GM18867 (cell line): ENCODE data around the gene PET117.
"Not testable (repeated sequence)": the region's sequence is repeated elsewhere in the genome, so short reads cannot be mapped to it uniquely, and the experiment has no call there.

ENCODE experiments used
- ATAC-seq: cut with Tn5 transposase; IDR thresholded peaks from one replicate; pipeline ENCODE4 v1.9.1; 2021; ENCODE audit warnings: mild to moderate bottlenecking, moderate library complexity; ENCODE audit not compliant: unreplicated experiment

The PET117 gene

GRCh38 chr20:18137412-18138265 lies at the start of gene PET117, which contains the start of gene KAT14:
TSS of gene PET117 (plus strand) at chr20:18137863. CDS start at chr20:18137956, 93 bp downstream.
TSS of gene KAT14 (plus strand) at chr20:18137863. CDS start at chr20:18142661, 4,798 bp downstream.
- ATAC-seq, result peak; percentile 82

- not testable (repeated sequence) for ATAC-seq
Measured at GRCh38 chr20:18088298-18088697, 49.4 kb upstream of the PET117 start.

- not testable (repeated sequence) for ATAC-seq
Measured at GRCh38 chr20:18088841-18089240, 48.8 kb upstream of the PET117 start.

- no peak for ATAC-seq
Measured at GRCh38 chr20:18090044-18090443, 47.6 kb upstream of the PET117 start.

- no peak for ATAC-seq
Measured at GRCh38 chr20:18090477-18090876, 47.2 kb upstream of the PET117 start.

GRCh38 chr20:18091623-18092022 lies 46.0 kb upstream of the PET117 start:
- no peak for ATAC-seq

GRCh38 chr20:18092890-18093289 lies 44.8 kb upstream of the PET117 start:
- no peak for ATAC-seq

- no peak for ATAC-seq
Measured at GRCh38 chr20:18093388-18093787, 44.3 kb upstream of the PET117 start.

- no peak for ATAC-seq
Measured at GRCh38 chr20:18094191-18094590, 43.5 kb upstream of the PET117 start.

- not testable (repeated sequence) for ATAC-seq
Measured at GRCh38 chr20:18100569-18100968, 37.1 kb upstream of the PET117 start.

GRCh38 chr20:18101125-18101810 lies 36.4 kb upstream of the PET117 start:
- no peak for ATAC-seq

- no peak for ATAC-seq
Measured at GRCh38 chr20:18103497-18103896, 34.2 kb upstream of the PET117 start.

- ATAC-seq, result no peak
Measured at GRCh38 chr20:18108326-18108725, 29.3 kb upstream of the PET117 start.

- not testable (repeated sequence) for ATAC-seq
Measured at GRCh38 chr20:18128574-18128973, 9.1 kb upstream of the PET117 start.

- no peak for ATAC-seq
Measured at GRCh38 chr20:18132663-18133062, 5.0 kb upstream of the PET117 start.

- ATAC-seq, result no peak
Measured at GRCh38 chr20:18133962-18134361, 3.7 kb upstream of the PET117 start.

GRCh38 chr20:18138266-18138582 lies 561 bp downstream of the PET117 start:
- ATAC-seq, result peak; percentile 37

- ATAC-seq, result no peak
Measured at GRCh38 chr20:18138639-18139583, 1.2 kb downstream of the PET117 start.

GRCh38 chr20:18139832-18140231 lies 2.2 kb downstream of the PET117 start:
- ATAC-seq, result no peak

GRCh38 chr20:18144541-18145099 lies 7.0 kb downstream of the PET117 start:
- no peak for ATAC-seq

GRCh38 chr20:18154342-18154741 lies 16.7 kb downstream of the PET117 start:
- no peak for ATAC-seq
